GM12801 (cell line): ENCODE measurements around the gene ZNF683.

Experiments
- CTCF ChIP-seq: IDR thresholded peaks from one replicate; pipeline ENCODE4 v1.5.1; 2011; ENCODE audit warnings: control low read depth; ENCODE audit not compliant: insufficient read length; ENCODE audit errors: extremely low read depth

The ZNF683 gene

DNA sequence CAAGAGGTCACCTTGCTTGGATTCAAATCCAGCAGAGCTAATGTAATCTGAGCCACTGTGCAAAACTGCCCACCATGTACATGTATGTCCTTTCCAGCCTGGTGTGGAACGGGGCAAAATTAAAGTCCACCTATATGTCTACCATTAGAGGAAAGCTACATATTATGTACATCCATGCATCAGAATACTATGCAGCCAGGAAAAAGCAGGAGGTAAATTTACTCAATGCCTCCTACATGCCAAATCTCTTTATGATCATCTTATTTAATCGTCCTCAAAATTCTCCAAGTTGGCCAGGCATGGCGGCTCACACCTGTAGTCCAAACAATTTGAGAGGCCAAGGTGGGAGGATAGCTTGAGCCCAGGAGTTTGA is 6.3 kb upstream of the ZNF683 start:
- no peak for TF ChIP-seq CTCF

GRCh38 chr1:26378088-26378878 is 5.7 kb upstream of the ZNF683 start:
- no peak for TF ChIP-seq CTCF

DNA sequence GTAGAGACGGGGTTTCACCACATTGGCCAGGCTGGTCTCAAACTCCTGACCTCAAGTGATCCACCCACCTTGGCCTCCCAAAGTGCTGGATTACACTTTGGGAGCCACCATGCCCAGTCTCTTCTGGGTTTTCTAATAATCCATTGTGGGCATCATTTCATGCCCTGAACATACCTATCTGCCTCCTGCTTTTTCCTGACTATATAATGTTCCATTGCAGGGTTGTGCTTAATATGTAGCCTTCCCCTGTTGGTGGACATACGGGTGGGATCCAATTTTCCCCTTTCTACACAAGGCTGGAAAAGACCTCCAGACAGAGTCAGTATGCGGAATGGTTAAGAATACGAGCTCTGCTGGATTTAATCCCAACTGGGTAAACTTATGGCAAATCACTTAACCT is 3.5 kb upstream of the ZNF683 start:
- TF ChIP-seq CTCF: no peak

GRCh38 chr1:26375081-26375480 is 2.5 kb upstream of the ZNF683 start:
- no peak for TF ChIP-seq CTCF

GRCh38 chr1:26373789-26374188 is 1.2 kb upstream of the ZNF683 start:
- no peak for TF ChIP-seq CTCF

DNA sequence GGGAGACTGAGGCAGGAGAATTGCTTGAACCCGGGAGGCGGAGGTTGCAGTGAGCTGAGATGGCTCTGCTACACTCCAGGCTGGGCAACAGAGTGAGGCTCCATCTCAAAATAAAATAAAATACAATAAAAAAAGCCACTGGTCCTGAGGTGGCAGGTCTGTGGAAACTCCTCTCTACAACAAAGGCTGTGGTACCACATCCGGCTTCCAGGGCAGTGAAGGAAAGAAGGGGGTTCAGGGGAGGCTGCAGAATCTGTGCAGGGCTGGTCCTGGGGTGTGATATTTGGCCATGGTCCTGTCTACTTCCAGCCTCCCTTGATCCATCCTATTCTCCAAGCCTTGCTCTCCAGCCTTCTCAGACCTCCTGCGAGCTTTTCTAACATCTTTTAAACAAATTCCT is 731 bp upstream of the ZNF683 start:
- no peak for TF ChIP-seq CTCF

DNA sequence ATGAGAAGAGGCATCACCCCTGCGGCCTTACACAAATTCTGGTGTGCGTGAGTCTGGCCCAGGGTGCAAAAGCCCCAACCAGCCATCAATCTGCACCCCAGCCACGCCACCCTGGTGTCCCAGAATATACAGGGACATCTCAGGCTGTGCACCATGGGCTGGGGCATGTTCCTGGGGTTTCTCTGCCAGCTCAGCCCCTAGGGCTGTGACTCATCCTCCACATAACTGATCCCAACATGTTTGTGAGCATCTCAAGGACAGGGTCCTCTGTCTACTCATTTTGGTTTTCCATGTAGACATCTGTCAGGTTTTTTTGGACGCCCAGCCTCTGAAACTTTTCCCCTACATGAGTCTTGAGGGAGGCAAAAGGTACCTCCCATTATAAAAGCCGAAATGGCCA is 511 bp downstream of the ZNF683 start:
- no peak for TF ChIP-seq CTCF
